HG02571 (cell line): Measurements from ENCODE around the gene RUBCN.
"Not testable (repeated sequence)": the region's sequence is repeated elsewhere in the genome, so short reads cannot be mapped to it uniquely, and the experiment has no call there.

Experiments
- ATAC-seq: cut with Tn5 transposase; IDR thresholded peaks from one replicate; pipeline ENCODE4 v1.9.1; 2021; ENCODE audit warnings: mild to moderate bottlenecking, moderate library complexity; ENCODE audit not compliant: unreplicated experiment

The RUBCN gene

DNA sequence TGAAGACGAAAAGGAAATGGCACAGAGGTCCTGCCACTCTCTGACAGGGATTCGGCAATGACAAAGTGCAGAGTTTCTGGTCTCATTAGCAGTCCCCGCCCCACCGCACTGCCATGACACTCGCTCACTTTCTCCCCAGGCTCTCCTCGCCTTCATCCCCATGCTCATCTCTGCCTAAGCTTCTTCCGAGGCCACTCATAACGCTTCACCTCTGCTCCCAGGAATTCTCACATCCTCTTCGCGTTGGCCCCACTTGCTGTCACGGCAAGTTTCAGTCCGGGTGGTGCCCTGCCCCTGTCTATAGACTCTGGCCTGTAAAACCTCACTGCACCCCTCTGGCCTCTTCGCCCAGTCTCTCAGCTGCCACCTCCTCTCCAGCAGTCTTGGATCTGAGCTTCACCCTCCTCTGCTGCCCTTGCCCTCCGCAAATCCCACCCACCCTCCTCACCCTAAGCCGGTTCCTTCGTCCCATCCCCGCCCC is 654 bp downstream of the RUBCN start:
- ATAC-seq, result no peak

DNA sequence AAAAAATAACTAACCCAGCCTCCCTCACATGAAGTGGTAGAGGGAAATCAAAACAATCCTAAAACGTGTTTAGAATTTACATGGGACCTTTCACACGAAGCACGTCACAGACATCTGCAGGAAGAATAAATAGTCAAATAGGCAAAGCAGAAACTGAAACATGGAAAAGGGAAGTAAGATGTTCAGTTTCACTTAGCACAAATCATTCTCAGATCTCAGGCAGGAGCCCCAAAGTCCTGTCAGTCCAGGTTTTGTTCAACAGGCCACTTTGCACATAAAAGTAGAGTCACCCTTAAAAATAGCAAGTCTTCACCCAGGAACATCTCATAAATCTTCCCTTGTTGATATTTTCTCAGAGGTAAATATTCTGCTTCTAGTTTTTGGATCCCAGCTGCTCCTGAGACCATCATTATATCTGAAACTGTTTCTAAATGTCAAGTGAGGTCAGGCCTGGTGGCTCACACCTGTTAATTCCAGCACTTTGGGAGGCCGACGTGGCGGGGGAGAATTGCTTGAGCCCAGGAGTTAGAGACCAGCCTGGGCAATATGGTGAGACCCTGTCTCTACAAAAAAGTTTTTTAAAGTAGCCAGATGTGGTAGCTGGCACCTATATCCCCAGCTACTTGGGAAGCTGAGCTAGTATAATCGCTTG is 1.9 kb downstream of the RUBCN start:
- ATAC-seq, result peak; percentile 36

DNA sequence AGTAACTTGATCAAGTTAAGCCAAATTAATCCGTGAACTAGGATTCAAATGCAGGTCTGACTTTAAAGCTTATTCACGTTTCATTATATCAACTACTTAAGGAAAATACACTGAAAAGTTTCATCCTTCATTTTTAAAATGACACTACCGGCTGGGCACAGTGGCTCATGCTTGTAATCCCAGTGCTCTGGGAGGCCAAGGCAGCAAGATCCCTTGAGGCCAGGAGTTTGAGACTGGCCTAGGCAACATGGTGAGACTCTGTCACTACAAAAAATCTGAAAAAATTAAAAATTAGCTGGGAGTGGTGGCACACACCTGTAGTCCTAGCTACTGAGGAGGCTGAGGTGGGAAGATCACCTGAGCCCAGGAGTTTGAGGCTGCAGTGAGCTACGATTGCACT is 3.7 kb downstream of the RUBCN start:
- ATAC-seq, result no peak

DNA sequence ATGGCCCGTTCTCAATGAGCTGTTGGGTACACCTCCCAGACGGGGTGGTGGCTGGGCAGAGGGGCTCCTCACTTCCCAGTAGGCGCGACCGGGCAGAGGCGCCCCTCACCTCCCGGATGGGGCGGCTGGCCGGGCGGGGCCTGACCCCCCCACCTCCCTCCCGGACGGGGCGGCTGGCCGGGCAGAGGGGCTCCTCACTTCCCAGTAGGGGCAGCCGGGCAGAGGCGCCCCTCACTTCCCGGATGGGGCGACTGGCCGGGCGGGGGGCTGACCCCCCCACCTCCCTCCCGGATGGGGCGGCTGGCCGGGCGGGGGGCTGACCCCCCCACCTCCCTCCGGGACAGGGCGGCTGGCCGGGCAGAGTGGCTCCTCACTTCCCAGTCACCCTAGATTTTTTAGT is 5.2 kb downstream of the RUBCN start:
- ATAC-seq, result not testable (repeated sequence)

DNA sequence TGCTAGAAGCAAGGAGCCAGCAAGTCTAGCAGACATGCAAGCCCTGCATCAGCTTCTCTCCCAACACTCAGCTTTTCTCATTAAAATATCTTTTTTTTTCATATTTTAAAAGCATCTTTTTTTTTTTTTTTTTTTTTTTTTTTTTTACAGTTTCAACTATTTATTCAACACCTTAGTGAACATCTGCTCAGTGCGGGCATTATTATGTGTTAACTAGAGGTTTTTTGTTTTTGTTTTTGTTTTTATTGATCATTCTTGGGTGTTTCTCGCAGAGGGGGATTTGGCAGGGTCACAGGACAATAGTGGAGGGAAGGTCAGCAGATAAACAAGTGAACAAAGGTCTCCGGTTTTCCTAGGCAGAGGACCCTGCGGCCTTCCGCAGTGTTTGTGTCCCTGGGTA is 5.9 kb downstream of the RUBCN start:
- ATAC-seq, result not testable (repeated sequence)

DNA sequence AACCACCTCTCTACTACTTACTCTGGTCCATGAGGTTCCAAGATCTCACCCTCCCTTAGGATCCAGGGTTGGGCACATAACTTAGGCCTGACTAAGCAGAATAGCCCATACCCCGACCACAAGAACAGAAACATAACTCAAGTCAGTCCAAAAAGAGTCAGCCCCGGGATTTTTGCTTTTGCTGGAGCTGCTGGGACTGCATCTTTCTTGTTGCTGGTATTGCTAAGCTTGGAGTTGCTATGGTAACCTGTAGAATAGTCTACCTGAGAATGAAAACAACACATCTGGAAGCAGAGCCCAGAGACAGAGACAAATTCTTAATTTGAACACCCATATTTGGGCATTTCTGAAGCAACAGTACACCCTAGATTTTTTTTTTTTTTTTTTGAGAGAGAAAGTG is 6.5 kb downstream of the RUBCN start:
- no peak for ATAC-seq

DNA sequence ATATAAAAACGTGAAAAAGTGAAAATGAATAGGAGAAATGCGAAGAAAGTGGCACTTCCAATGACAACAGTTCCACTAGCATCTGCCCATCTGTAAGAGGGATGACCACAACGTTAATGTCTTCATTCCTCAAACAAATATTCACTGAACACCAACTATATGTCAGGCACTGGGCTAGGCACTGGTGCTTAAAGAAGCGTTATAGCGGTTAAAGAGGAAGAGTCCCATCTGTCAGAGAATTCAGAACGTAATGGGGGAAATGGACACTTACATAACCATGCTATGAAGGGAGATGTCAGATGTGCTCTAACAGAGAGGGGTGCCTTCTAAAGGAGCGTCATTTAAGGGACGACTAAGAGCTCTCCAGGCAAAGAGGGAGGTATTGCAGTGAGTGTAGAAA is 8.2 kb downstream of the RUBCN start:
- no peak for ATAC-seq

DNA sequence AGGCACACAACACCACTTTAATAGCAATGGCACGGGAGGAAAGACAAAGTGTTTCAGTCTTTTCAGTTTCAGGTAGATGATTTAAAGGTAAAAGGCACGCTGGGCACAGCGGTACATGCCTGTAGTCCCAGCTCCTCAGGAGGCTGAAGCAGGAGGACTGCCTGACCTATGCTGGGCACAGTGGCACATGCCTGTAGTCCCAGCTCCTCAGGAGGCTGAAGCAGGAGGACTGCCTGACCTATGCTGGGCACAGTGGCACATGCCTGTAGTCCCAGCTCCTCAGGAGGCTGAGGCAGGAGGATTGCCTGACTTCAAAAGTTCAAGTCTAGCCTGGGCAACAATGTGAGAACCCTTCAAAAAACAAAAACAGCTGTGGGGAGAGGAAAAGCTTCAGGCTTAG is 8.8 kb downstream of the RUBCN start:
- not testable (repeated sequence) for ATAC-seq

DNA sequence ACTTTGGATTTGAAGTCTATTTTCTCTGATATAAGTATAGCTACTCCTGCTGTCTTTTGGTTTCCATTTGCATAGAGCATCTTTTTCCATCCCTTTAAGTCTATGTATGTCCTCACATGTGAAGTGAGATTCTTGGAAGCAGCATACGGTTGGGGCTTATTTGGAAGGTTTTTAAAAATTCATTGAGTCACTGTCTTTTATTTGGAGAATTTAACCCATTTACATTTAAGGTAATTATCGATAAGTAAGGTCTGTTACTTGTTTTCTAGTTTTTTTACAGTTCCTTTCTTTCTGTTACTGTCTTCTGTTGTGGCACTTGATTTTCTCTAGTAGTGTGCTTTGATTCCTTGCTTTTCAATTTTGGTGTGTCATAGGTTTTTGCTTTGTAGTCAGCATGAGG is 14.0 kb downstream of the RUBCN start:
- ATAC-seq, result no peak

DNA sequence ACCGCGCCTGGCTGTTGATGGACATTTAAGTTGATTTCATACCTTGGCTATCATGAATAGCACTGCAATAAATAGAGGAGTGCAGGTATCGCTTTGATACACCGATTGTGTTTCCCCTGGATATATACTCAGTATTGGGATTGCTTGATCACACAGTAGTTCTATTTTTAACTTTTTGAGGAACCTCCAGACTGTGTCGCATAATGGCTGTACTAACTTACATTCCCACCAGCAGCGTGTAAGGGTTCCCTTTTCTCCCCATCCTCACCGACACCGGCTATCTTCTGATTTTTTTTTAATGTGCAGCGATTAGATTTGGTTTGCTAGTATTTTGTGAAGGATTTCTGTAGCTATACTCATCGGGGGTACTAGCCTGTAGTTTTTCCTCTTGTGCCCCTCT is 16.0 kb downstream of the RUBCN start:
- ATAC-seq, result no peak

DNA sequence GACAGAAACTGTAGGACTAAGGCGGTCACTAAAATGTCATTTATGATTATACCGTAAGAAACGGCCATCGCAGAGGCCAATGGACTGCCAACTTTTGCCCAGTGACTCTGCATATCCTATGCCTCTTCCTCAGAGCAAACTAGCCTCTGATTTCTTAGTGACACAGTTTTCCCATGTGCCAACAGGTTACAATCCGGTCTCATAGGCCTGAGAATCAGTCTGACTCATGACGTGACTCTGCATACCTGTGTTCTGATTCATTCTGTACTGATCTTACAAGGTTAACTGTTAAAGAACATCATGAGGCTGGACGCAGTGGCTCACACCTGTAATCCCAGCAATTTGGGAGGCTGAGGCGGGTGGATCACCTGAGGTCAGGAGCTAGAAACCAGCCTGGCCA is 17.8 kb downstream of the RUBCN start:
- no peak for ATAC-seq

DNA sequence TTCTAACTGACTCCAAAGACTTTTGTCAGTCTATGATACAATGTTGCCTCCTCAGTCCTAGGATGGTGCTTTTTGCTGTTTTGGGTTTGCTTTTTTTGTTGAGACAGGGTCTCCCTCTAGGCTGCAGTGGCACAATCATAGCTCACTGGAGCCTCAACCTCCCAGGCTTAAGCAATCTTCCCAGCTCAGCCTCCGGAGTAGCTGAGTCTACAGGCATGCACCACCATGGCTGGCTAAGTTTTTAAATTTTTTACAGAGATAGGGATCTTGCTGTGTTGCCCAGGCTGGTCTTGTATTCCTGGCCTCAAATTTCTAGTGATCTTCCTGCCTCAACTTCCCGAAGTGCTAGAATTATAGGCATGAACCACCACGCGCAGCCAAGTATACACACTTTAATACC is 22.5 kb downstream of the RUBCN start:
- no peak for ATAC-seq

DNA sequence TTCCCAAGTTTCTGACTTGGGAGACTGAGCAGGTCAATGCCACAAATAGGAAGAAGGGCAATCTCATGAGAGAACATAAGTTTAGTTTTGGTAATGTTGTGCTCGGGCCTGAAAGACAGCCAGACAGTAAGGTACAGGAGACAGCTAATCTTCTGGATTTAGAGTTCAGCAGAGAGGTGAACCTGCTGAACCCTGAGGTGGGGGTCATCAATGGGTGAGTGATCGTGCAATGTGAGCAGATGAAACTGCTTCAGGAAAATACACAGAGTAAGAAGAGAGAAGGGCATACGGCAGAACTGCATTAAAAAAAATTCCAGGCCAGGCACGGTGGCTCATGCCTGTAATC is 23.3 kb downstream of the RUBCN start:
- no peak for ATAC-seq

DNA sequence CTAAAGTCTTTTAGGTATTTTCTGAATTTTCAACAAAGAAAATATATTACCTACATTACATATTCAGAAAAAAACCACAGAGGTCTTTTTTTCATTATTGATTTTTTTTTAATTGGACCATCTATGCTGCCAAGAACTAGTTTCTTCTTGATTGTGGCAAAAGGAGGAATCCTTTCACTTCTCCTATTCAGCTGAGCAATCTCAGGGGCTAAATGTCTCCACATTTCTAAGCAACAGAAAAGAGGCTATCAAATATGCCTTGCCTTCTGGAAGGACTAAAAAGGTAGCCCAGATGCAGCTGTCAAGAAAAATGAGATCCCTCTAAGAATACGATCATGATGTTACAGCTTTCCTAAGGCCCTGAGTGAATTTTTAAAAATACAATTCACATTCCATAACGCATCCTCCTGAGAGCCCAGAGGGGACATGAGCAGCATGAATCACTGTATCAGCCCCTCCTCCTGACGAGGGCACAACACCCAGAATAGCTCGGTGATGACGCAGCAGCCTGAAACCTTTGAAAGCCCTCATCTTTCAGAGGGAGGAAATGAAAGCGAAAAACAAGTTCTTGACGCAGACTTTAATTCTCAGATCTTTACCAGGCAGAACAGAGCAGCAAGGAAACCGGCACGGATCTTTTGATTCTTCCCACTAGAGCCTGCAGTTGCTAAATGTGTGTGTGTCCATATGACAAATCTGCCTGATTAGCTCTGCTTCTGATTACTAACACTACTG is 24.6 kb downstream of the RUBCN start:
- peak; percentile 89 for ATAC-seq

DNA sequence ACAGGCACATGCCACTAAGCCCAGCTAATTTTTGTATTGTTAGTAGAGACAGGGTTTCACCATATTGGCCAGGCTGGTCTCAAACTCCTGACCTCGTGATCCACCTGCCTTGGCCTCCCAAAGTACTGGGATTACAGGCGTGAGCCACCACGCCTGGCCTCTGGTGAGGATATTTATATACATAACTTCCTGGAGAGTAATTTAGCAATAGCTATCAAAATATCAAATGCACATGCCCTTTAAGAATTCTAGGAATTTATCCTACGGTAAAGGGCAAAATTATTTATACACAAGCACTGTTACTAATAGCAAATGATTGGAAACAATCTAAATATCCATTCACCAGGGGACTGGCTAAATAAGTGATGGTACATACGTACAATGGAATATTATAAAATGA is 25.7 kb downstream of the RUBCN start:
- ATAC-seq, result not testable (repeated sequence)

DNA sequence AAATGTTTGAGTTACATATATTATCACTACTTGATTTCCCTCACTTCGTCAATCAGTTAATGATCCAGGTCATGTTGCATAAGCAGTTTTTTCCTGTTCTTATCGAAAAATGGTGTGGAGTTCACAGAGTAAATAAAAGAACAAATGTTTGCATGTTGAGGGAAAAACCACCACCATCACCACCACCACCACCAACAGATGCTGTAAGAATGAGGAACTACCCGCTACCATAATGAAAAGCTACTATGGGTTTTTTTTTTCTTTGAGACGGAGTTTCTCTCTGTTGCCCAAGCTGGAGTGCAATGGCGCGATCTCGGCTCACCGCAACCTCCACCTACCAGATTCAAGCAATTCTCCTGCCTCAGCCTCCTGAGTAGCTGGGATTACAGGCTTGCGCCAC is 27.6 kb downstream of the RUBCN start:
- no peak for ATAC-seq

DNA sequence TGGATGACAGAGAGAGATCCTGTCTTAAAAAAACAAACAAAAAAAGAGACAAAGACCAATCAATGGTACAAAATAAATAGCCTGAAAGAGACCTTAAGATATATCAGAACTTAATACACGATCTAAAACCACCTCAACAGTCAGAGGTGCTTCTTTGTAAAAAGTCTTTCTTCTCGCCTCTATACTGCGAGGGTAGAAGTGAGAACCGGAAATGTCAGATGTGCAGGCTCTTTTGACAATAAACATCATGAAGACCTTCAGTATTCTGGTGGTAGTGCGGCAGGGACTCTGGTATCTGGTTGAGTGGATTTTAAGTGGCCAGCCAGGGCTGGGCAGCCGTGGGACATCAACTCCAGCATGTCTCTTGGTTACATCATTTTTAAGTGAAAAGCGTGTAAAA is 30.0 kb downstream of the RUBCN start:
- no peak for ATAC-seq

DNA sequence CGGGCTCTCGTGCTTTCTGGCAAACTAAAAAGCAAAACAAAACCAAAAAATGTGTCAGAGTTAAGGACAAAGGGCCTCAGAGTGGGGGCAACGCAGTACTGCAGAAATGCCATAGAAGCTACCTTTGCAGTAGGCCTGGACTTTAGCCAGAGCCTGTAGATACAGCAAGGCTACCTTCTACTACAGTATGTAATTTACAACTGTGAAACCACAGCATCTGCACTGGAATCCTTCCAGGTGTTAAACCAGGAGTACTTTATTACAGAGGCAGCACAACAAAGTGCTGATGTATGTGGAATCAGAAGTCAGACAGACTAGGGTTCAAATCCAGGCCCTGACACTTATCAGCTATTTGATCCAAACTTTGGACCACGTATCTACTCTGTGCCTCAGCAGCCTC is 34.9 kb downstream of the RUBCN start:
- ATAC-seq, result no peak

DNA sequence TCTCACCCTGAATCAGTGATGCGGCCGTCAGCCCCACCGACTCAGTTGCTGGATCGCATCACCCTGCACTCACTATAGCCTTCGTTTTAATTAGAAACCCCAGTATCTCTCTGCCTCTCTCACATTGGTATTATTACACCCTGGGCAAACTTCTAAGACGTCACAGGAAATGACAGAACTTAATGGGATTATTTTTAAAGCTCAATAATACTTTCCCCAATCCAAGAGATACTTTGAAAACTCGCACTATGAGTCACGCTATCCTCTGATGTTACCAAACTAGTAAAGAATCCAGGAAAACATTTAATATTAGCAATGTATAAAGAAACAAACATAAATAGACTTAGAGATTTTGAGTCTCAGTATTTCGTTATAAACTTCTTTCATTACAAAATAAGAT is 36.6 kb downstream of the RUBCN start:
- ATAC-seq, result no peak

DNA sequence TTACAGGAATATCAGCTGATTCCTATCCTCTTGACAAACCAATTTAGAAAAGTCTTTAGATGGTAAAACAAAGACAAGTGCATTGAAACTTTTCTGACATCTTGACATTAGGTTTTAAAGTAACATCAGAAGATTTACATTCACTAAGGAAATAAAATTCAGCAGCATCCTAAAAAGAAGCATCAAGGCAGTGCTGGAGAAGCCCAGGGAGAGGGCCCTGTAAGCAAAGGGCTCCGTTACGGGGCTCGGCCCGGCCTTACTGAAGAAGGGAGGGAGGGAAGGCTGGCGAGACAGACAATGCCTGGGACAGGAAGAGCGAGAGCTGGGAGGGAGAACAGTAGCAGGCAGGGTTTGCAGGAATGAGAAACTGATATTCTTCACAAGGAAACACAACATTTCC is 39.3 kb downstream of the RUBCN start:
- no peak for ATAC-seq

DNA sequence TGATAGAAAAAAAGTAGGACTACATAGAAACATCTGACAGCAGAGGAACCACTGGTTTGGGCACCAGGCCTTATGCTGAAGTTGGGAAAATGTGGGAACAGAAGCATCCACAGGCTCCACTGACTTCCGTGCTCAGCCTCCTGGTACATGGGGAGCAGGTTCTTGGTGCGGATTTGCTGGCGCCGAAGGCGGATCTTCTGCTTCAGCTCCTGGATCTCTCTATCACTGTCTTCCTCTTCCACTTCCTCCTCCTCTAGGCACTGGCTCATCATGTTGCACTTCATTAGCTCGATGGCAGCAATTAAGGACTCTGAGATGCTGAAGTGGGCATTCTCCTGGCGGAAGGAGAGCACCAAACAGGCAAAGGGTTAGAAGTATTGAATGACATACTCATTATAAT is 42.5 kb downstream of the RUBCN start:
- ATAC-seq, result no peak

DNA sequence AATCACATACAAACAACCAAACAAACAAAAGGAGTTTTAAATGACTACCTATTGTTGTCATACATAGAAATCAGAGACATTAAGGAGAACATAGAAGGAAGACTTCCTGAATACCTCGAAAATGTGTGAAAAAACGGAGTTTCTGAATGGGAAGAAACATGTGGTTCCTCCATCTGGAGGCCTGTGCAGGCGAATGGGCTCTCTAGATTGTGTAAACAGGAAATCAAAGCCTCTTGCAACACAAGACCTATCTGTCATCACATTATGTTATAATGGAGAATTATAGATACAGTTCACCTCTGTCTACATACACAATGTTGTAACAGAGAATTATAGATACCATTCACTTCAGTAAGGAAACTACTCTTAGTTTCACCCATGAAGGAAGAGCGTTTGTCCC is 44.1 kb downstream of the RUBCN start:
- no peak for ATAC-seq

DNA sequence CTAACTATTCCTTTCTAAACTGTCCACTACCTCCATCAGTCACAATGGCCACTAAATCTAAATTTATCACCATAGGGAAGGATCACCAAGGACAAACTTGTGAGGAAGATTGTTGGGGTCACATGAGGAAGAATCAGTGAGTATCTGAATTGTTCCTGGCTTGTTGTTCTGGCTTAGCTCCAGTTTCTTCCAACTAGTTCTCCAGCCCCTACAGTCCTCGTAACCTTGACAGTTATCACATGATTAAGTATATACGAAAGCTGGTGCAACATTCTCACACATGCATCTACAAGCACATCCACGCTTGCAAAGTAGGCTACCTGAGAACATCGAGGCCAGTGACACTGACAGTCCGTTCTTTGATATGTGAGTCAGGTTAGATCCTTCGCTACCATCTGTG is 46.0 kb downstream of the RUBCN start:
- ATAC-seq, result no peak
